ENCODE data around the gene MTHFD1L. TPM values are rescaled to one million over a fixed set of nuclear protein-coding genes. Genes with fewer than 3 reads are reported as not detected.
A peak's percentile ranks its signal among the peaks of the same experiment; 100 is the strongest.

MTHFD1L gene
- total RNA-seq, 1 donor from 2014 or later: 53.2 TPM

DNA sequence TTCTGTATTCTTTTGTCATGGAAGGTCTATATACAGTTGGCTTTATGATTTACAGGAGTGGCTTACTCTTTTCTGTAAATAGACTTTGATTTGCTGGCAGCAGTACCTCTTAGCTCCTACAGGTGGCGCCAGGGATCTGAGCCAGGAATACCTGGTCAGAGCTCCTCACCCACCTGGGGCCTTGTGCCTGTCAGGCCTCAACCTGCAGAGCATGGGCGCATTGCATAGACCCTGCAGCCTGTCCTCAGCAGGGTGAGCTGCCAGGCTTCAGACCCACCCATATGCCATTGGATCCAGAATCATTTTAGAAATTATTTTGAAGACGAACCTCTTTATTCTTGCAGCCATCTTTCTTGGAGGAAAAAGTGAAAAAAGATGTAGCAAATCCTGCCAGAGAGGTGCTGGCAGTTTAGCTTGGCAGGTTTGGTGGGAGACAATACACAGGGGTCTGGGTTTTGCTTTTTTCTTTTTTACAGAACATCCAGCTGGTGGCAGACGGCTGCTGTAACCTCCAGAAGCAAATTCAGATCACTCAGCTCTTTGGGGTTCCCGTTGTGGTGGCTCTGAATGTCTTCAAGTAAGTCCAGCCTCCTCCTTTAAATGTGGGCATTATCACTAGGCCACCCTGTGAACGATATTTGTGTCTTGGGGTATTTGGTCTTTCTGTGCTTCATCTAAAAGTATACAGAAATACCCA, 149.1 kb downstream of the MTHFD1L start:
- TF ChIP-seq, protein P1, sequence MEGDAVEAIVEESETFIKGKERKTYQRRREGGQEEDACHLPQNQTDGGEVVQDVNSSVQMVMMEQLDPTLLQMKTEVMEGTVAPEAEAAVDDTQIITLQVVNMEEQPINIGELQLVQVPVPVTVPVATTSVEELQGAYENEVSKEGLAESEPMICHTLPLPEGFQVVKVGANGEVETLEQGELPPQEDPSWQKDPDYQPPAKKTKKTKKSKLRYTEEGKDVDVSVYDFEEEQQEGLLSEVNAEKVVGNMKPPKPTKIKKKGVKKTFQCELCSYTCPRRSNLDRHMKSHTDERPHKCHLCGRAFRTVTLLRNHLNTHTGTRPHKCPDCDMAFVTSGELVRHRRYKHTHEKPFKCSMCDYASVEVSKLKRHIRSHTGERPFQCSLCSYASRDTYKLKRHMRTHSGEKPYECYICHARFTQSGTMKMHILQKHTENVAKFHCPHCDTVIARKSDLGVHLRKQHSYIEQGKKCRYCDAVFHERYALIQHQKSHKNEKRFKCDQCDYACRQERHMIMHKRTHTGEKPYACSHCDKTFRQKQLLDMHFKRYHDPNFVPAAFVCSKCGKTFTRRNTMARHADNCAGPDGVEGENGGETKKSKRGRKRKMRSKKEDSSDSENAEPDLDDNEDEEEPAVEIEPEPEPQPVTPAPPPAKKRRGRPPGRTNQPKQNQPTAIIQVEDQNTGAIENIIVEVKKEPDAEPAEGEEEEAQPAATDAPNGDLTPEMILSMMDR (IDR thresholded peaks at IDR 0.05; ENCODE audit: insufficient read depth, low read length, severe bottlenecking): peak; percentile 93

DNA sequence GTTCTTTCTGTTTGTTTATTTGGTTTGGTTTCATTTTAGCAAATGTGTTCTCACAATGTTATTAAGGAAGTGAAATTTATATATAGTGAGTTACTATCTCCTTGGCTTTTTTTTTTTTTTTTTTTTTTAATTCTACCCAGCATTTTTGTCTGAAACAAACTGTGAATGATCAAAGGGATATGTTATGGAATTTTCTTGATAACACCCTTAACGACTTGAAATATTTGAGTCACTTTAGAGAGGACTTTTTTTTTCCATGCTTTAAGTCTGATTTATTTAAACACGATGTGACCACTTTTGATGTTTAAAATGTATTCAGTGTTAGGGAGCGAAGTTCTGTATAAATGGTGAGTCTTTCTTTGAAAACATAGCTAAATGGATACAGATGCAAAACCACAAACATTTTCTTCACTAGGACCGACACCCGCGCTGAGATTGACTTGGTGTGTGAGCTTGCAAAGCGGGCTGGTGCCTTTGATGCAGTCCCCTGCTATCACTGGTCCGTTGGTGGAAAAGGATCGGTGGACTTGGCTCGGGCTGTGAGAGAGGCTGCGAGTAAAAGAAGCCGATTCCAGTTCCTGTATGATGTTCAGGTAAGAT, 149.7 kb downstream of the MTHFD1L start:
- FAIRE-seq: no peak

More for the DNA sequence above, 149.1 kb downstream of the MTHFD1L start:
- Histone ChIP-seq H3K4me3 (ENCODE audit: low read depth, low read length) (no peak overlapping the region), H3K27me3 (ENCODE audit: control insufficient read depth, insufficient read depth, low read length) (no peaks in the 10 kb centered on the region), H3K36me3 (ENCODE audit: control insufficient read depth, insufficient read depth, low read length) (peaks cover 12% of the 10 kb centered on the region)
- DNase-seq (ENCODE audit: low read depth) (peak; percentile 68), FAIRE-seq (peak; percentile 36)

DNA sequence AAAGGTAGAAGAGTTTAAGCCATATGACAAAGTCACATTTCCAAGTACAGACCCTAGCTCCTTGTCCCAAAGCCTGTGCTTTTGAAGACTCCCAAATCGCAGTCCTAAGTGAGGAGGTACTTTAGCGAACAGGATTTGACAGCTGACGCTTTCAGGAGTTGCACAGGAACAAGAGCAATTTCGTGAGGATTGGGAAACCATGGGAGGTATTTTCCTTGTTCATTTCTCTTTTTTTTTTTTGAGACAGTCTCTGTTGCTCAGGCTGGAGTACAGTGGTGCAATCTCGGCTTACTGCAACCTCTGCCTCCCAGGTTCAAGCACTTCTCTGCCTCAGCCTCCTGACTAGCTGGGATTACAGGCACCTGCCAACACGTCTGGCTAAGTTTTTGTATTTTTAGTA, 150.6 kb downstream of the MTHFD1L start:
- H3K27me3 ChIP-seq (ENCODE audit: control insufficient read depth, insufficient read depth, low read length): no peaks in the 10 kb centered on the region
- DNase-seq (ENCODE audit: low read depth): no peak
- FAIRE-seq: no peak
- H3K4me3 ChIP-seq (ENCODE audit: low read depth, low read length): no peak overlapping the region
- TF ChIP-seq, protein P1 (IDR thresholded peaks at IDR 0.05; ENCODE audit: insufficient read depth, low read length, severe bottlenecking): no peak
- peaks cover 13% of the 10 kb centered on the region for H3K36me3 ChIP-seq (ENCODE audit: control insufficient read depth, insufficient read depth, low read length)

More for the DNA sequence above, 149.7 kb downstream of the MTHFD1L start:
- DNase-seq (ENCODE audit: low read depth): no peak
- Histone ChIP-seq H3K36me3 (ENCODE audit: control insufficient read depth, insufficient read depth, low read length) (peaks cover 12% of the 10 kb centered on the region), H3K27me3 (ENCODE audit: control insufficient read depth, insufficient read depth, low read length) (no peaks in the 10 kb centered on the region), H3K4me3 (ENCODE audit: low read depth, low read length) (no peak overlapping the region)
- TF ChIP-seq, protein P1 (IDR thresholded peaks at IDR 0.05; ENCODE audit: insufficient read depth, low read length, severe bottlenecking): no peak

DNA sequence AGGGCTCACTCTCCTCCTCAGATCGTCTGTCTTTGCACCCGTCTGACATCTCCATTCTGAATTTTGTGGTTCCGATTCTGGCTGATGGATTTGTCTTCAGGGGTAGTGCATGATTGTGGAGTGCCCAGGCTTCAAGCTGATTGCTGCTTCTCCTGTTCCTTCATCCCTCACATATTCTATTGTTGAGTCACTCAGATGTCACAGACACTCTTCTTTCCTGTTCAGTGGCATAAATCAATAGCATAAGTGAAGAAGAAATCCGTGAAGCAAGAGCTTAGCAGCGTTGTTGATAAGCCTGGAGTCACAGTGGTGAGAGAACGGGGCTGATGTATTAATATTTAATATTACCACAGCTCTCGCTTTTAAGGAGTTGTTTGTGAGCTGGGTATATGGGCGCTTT, 152.5 kb downstream of the MTHFD1L start:
- no peak overlapping the region for H3K4me3 ChIP-seq (ENCODE audit: low read depth, low read length)
- peaks cover 13% of the 10 kb centered on the region for H3K36me3 ChIP-seq (ENCODE audit: control insufficient read depth, insufficient read depth, low read length)
- no peak for FAIRE-seq
- no peak for DNase-seq (ENCODE audit: low read depth)
- TF ChIP-seq, protein P1 (IDR thresholded peaks at IDR 0.05; ENCODE audit: insufficient read depth, low read length, severe bottlenecking): no peak
- H3K27me3 ChIP-seq (ENCODE audit: control insufficient read depth, insufficient read depth, low read length): no peaks in the 10 kb centered on the region

DNA sequence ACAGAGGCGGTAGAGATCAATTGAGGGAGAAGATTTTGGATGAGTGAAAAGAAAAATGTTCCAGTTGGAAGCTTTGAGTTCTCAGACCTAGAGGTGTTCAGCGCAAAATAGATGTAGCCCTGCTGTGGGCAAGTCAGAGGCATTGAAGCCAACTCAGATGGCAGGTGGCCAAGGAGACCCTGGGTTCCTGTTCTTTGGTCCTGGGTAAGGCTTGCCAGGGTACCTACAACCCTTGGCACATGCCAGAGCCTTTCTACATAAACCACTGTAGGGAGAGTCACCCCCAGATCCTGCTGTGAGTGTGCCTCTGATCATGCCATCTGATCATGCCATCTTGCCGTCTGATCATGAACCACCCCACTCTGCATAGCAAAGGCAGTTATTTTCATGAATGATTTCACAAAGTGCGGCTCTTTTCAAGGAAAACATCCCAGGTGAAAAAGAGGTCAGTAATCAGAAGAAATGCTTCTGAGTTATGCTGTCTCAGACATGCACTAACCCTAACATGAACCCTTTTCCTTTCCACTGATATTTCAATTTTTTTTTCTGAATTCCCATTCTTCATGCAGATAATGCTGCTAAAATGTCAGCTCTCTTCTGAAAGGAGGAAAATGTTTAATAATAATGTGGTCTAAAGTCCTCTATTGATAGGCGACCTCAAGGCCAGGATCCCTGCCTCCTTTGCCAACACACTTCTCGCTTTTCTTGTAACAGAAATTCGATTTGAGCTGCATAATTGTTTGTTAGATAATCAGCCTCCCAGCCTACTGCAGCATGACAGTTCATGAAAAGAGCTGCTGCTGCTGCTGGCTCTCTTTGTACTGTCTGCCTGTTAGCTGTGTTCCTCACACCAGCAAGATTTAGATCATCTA, 153.6 kb downstream of the MTHFD1L start:
- no peak overlapping the region for H3K4me3 ChIP-seq (ENCODE audit: low read depth, low read length)
- FAIRE-seq (no peak), DNase-seq (ENCODE audit: low read depth) (no peak)
- TF ChIP-seq, protein P1 (IDR thresholded peaks at IDR 0.05; ENCODE audit: insufficient read depth, low read length, severe bottlenecking): no peak
- H3K36me3 ChIP-seq (ENCODE audit: control insufficient read depth, insufficient read depth, low read length): peaks cover 13% of the 10 kb centered on the region
- H3K27me3 ChIP-seq (ENCODE audit: control insufficient read depth, insufficient read depth, low read length): no peaks in the 10 kb centered on the region
